HCT116 (cell line): ENCODE results near the gene BST2.
A peak's percentile ranks its signal among the peaks of the same experiment; 100 is the strongest.

Experiments
- ATF3 ChIP-seq: IDR thresholded peaks from 2 replicates; pipeline ENCODE4 v1.6.1; 2012
- CBX3 ChIP-seq: IDR thresholded peaks from 2 replicates; pipeline ENCODE4 v1.6.1; 2012; ENCODE audit warnings: low read depth
- EZH2 ChIP-seq: fragments of 200-600 bp; sonication (generic); IDR thresholded peaks from 2 replicates; pipeline ENCODE4 v1.6.1; 2017; ENCODE audit warnings: antibody characterized with exemption, mixed run types
- EZH2phosphoT487 ChIP-seq: fragments of 200-600 bp; IDR thresholded peaks from 2 replicates; pipeline ENCODE4 v1.6.1; 2018; ENCODE audit warnings: antibody characterized with exemption, borderline replicate concordance
- FOSL1 ChIP-seq: IDR thresholded peaks from 2 replicates; pipeline ENCODE4 v1.6.1; 2012; ENCODE audit warnings: low read depth
- JUND ChIP-seq: IDR thresholded peaks from 2 replicates; pipeline ENCODE4 v1.6.1; 2012
- MAX ChIP-seq: IDR thresholded peaks from 2 replicates; pipeline ENCODE4 v1.6.1; 2012
- POLR2A ChIP-seq: IDR thresholded peaks from 2 replicates; pipeline ENCODE4 v1.7.0; 2011; ENCODE audit warnings: borderline replicate concordance; ENCODE audit not compliant: insufficient read depth, insufficient read length; ENCODE audit errors: extremely low read depth
- POLR2AphosphoS5 ChIP-seq: IDR thresholded peaks from 2 replicates; pipeline ENCODE4 v1.6.1; 2011; ENCODE audit warnings: mild to moderate bottlenecking, low read depth, low read length, moderate library complexity
- SP1 ChIP-seq: IDR thresholded peaks from 2 replicates; pipeline ENCODE4 v1.6.1; 2012; ENCODE audit warnings: low read depth
- ZBTB33 ChIP-seq: IDR thresholded peaks from 2 replicates; pipeline ENCODE4 v1.6.1; 2011; ENCODE audit warnings: mild to moderate bottlenecking, low read length, moderate library complexity; ENCODE audit not compliant: insufficient replicate concordance; ENCODE audit errors: extremely low read depth
- ZNF274 ChIP-seq: fragments of 200-500 bp; sonication (Bioruptor generic); IDR thresholded peaks from 2 replicates; pipeline ENCODE4 v1.6.1; 2014; ENCODE audit warnings: mild to moderate bottlenecking, low read depth, low read length, inconsistent platforms
- TF ChIP-seq, protein P1 (sequence below): IDR thresholded peaks from 2 replicates; pipeline ENCODE4 v1.6.1; 2012; ENCODE audit warnings: low read depth
- TF ChIP-seq, protein P2 (sequence below), 3 experiments: fragments of 200-600 bp in 1 of 3; sonication (generic) in 1 of 3; IDR thresholded peaks in 2 of 3; conservative IDR thresholded peaks in 1 of 3; 2 replicates each; pipeline ENCODE4 v1.5.1; 2012 to 2017; ENCODE audit warnings: low read depth in 2 of 3, low read length in 2 of 3, antibody characterized with exemption in 1 of 3, borderline replicate concordance in 1 of 3, control low read depth in 1 of 3, mild to moderate bottlenecking in 1 of 3, mixed read lengths in 1 of 3, mixed run types in 1 of 3, moderate library complexity in 1 of 3; ENCODE audit not compliant: insufficient read depth in 1 of 3

- TF ChIP-seq EZH2phosphoT487 (no peak), ZNF274 (no peak), EZH2 (no peak), CBX3 (no peak), POLR2A (no peak), POLR2AphosphoS5 (no peak; the same call in 1 of the 2 replicates), ATF3 (no peak), SP1 (peak; percentile 54), FOSL1 (no peak), MAX (no peak), ZBTB33 (no peak), JUND (no peak)
- TF ChIP-seq, protein P1, sequence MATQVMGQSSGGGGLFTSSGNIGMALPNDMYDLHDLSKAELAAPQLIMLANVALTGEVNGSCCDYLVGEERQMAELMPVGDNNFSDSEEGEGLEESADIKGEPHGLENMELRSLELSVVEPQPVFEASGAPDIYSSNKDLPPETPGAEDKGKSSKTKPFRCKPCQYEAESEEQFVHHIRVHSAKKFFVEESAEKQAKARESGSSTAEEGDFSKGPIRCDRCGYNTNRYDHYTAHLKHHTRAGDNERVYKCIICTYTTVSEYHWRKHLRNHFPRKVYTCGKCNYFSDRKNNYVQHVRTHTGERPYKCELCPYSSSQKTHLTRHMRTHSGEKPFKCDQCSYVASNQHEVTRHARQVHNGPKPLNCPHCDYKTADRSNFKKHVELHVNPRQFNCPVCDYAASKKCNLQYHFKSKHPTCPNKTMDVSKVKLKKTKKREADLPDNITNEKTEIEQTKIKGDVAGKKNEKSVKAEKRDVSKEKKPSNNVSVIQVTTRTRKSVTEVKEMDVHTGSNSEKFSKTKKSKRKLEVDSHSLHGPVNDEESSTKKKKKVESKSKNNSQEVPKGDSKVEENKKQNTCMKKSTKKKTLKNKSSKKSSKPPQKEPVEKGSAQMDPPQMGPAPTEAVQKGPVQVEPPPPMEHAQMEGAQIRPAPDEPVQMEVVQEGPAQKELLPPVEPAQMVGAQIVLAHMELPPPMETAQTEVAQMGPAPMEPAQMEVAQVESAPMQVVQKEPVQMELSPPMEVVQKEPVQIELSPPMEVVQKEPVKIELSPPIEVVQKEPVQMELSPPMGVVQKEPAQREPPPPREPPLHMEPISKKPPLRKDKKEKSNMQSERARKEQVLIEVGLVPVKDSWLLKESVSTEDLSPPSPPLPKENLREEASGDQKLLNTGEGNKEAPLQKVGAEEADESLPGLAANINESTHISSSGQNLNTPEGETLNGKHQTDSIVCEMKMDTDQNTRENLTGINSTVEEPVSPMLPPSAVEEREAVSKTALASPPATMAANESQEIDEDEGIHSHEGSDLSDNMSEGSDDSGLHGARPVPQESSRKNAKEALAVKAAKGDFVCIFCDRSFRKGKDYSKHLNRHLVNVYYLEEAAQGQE, result no peak
- TF ChIP-seq, protein P2, sequence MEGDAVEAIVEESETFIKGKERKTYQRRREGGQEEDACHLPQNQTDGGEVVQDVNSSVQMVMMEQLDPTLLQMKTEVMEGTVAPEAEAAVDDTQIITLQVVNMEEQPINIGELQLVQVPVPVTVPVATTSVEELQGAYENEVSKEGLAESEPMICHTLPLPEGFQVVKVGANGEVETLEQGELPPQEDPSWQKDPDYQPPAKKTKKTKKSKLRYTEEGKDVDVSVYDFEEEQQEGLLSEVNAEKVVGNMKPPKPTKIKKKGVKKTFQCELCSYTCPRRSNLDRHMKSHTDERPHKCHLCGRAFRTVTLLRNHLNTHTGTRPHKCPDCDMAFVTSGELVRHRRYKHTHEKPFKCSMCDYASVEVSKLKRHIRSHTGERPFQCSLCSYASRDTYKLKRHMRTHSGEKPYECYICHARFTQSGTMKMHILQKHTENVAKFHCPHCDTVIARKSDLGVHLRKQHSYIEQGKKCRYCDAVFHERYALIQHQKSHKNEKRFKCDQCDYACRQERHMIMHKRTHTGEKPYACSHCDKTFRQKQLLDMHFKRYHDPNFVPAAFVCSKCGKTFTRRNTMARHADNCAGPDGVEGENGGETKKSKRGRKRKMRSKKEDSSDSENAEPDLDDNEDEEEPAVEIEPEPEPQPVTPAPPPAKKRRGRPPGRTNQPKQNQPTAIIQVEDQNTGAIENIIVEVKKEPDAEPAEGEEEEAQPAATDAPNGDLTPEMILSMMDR (IDR thresholded peaks at IDR 0.05 in 2 of 3, conservative IDR thresholded peaks at IDR 0.05 in 1 of 3; ENCODE audit: borderline replicate concordance in 1 of 3, insufficient read depth in 1 of 3, low read depth in 2 of 3, low read length in 2 of 3), result no peak
Observed at GRCh38 chr19:17405250-17406045, at the start of gene BST2.
